ENCODE data around the gene TMEM117.

- TF ChIP-seq CTCF (IDR thresholded peaks at IDR 0.05) (no peak), POLR2A (IDR thresholded peaks at IDR 0.05) (no peak)
Measured at GRCh38 chr12:44162961-44163360, 327.1 kb downstream of the TMEM117 start.
